ENCODE measurements around the gene C1orf141.

GRCh38 chr1:67053785-67054772, 80.7 kb downstream of the C1orf141 start, which contains the start of gene SLC35D1:
- TF ChIP-seq CTCF (IDR thresholded peaks at IDR 0.05) (no peak), EP300 (IDR thresholded peaks at IDR 0.05) (no peak), POLR2AphosphoS5 (IDR thresholded peaks at IDR 0.05) (peak; percentile 23), POLR2A (IDR thresholded peaks at IDR 0.05) (peak; percentile 72 to 84)
